Astrocyte of the hippocampus (primary cell): ENCODE data around the gene KCNIP3.
"Not testable (repeated sequence)": the region's sequence is repeated elsewhere in the genome, so short reads cannot be mapped to it uniquely, and the experiment has no call there.

Experiments used
- DNase-seq: peaks from one replicate; pipeline ENCODE4 v3.0.0; 2011; ENCODE audit warnings: low read depth, low spot score

Gene KCNIP3

DNA sequence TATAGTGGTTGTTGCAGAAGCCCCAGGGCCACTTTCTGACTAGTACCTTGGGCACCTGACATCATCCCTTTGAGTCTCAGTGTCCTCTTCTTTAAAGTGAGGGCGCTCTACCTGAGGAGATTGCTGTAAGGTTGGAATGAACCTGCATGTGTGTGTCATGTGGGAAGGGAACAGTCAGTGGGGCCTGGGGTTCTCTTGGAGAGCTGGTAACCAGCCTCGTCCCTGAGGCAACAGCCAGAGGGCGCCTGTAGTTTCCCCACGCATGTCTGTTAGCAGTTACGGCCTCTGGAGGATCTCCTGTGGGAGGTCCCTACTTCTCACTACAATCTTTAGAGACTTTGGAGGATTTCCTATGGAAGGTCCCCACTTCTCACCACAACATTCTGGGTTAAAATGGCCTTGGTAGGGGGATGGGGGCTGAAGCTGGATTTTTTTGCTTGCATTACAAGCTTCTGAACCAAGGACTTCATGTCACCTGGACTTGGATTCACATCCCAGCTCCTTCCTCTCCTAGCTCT, 106.1 kb downstream of the KCNIP3 start:
- peak; percentile 41 for DNase-seq

DNA sequence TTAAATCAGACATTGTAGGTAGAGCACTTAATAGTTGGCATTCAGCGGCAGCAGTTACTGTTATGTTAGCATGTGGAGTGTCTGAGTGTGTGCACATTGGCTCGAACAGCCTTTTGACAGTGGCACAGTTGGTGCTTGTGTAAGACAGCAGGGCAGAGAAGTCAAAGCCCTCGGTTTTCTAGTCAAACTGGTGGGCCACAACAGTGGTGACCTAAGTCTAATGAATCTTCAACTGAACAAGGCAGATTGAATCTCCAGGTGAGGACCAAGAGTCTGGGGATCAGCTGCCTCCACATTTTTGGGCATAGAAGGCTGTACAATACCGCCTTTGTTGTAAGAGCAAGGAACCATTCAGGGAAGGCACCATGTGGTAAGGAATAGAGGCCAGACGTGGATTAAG, 106.7 kb downstream of the KCNIP3 start:
- not testable (repeated sequence) for DNase-seq

DNA sequence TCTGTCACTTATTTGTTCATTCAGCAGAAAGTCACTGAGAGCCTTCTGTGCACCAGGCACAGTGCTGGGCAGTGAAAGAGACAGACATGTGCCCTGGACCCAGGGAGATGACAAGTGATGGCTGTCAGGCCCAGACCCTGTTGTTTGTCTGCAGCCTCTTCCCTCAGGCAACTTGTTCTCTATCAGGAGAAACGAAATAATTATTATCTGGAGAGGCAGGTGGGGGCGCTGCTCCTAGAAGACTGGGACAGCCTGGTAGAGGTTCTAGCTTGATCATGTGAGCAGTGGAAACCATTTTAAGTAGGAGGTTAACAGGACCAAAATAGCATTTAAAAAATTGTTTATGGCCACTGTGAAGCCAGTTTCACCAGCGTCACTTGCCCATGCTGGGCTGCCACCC, 107.5 kb downstream of the KCNIP3 start:
- DNase-seq: not testable (repeated sequence)

DNA sequence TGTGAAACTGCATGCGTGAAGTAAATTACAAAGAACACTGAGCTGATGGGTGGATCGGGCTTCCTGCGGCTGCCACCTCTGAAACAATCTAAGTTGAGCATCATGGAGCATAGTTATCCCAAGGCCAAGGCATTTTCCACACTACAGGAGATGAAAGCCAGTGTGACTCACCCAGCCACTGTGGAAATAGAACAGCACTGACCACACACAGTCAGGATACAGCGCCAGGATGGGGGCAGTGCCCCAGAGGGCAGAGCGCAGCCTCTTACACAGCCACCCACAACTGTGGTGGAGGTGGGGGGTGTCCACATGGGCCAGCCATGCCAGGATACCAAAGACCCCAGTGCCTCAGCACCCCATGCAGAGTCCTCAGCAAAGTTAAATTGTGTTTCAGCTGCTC, 114.1 kb downstream of the KCNIP3 start:
- DNase-seq: peak; percentile 89

DNA sequence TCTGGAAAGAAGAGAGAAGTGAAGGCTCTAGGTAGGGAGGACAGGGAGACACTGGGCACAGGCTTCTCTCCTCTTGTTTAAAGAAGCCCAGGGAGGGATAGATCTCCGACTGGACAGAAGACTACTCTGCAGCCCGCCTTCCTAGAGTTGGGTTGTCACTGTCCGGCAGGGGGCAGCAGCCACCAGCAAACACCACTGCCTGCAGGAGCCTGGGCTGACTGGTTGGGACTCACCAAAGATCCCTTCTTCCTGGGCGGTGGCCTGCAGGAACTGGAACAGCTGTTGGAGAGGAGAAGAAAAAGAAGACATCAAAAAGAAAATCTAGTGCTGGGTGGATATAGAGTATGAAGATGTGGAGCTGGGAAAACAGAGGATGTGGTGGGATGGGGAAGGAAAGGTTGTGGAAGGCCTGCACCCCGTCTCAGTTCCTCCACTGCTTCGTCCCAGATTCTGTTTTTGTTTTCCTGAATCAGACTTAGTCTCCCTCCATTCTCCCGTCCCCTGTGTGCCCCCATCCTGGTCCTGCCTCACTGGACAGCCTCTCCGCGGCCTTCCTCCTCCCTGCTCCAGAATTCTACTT, 117.0 kb downstream of the KCNIP3 start:
- DNase-seq: peak; percentile 88

DNA sequence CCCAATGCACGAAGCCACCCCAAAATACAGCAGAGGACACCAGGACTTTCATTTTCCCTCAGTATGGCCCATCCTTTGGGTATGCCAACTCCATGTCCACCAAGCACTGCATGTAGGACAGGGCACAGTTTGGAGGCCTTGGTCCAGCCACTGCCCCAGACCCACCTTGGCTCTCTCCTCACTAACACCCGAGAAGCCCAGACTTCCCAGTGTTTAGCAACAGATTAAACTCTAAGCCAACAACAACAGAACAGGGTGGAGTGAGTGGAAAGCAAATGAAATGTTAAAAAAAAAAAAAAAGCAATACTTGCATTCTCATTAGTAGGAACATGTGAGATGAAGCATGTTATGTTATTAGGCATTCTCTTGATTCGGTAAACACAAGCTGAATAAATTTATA, 118.0 kb downstream of the KCNIP3 start:
- not testable (repeated sequence) for DNase-seq

DNA sequence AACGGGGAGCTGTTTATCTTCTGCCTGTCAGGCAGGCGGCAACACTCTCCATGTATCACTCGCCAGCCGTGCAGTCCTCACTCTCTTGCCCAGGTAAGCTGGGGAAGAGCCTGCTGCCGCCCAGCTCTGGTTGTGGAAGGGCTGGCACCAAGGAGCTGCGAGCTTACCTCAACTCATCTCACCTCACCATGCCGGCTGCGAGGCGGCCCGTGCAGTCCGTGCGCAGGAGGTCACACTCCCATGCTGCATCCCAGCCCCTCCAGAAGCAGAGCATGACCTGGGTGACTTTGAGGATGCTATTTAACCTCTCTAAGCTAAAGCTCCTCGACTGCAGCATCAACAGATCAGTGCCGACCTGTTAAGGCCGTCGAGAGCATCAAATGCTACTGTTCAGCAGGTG, 118.4 kb downstream of the KCNIP3 start:
- not testable (repeated sequence) for DNase-seq

DNA sequence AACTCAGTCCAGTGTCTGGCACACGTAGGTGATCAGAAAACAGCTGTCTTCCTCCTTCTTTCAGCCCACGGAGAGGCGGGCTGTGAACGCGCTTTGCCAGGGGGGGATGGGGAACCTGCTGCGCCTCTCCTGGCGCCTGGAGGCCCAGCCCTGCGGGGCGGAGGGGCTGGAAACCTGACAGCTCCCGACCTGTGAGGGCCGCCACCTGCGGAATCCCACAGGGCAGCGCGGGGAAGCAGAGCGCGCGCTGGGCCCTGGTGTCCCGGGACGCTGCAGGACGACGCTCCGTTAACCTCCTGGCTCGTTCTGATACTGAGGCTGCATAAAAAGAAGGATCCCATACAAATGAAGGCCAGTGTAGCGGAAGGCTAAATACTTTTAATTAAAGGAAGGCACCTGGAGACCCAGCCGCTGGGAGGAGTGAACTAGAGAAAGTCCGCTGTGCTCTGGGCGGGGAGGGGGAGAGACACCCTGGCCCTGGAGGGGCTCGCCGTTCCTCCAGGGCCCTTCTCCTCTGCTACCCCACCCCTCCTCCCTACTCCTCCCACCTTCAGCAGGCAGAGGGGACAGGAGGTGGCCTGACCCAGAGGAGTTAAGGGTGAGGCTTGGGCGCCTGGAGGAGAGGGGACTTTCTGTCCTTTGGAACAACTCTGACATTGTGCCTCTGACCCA, 130.2 kb downstream of the KCNIP3 start:
- not testable (repeated sequence) for DNase-seq

DNA sequence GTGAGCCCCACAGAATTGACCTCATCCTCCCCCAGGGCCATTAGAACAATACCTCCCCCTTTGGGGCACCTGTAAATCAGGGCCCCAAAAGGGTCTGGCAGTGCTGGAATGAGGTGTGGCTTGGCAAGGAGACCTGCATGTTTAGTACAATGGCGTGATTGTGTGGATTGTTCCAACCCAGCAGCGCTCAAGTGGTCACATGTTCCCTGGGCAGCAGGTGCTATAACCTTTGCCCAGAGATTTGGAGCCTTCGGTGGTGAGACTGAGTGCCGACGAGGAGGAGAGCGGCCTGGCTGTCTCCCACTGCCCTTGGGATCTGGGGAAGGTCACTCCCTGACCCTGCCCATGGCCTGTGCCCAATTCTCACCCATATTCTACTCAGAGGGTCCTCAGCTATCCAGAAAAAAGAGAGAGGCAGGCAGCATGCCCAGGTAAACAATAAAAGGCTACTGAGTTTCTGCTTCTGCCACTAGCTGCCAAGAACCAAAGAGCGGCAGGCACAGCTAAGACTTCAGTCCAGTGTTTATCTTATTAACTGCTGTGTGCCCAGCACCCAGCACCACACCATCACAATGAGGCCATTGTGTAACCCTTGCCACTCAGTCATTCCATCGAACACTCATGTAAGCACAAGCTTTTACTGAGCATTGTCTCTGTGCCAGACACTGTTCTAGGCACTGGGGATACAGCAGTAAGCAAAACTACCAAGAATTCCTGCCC, 132.8 kb downstream of the KCNIP3 start:
- DNase-seq: not testable (repeated sequence)

DNA sequence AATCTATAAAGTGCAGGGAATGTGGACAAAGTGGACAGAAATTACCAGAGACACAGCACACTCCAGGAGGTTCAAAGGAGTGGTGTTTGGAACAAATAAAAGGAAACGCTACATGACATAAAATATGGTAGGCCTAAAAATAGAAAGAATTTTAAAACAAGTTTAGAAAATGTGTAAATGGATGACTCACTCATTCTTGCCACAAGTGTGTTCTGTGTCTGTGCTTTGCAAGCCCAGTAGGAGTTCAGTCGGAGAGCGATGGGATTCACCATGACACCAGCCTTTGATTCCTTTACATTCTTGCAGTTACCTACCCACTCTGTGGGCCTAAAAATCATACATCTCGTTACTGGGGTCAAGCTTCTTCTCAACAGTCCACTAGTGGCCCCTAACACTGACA, 136.2 kb downstream of the KCNIP3 start:
- not testable (repeated sequence) for DNase-seq

DNA sequence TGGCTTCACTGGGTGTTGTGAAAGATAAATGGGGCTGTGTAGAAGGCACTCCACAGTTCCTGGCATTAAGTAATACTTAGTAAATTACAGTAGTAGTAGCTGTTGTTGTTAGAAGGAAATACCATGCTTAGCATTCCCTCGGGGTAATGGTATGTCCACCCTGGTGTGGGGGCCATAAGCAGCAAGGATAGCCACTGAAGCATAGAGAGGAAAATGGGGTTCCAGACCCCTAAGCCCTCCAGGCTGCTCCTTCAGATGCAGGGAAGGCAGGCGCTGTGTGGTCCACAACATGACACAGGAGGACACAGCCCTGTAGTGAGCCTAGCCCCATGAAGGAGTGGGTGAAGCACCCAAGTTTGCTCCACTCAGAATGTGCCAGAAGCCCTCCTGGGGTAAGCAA, 136.8 kb downstream of the KCNIP3 start:
- DNase-seq: peak; percentile 33

DNA sequence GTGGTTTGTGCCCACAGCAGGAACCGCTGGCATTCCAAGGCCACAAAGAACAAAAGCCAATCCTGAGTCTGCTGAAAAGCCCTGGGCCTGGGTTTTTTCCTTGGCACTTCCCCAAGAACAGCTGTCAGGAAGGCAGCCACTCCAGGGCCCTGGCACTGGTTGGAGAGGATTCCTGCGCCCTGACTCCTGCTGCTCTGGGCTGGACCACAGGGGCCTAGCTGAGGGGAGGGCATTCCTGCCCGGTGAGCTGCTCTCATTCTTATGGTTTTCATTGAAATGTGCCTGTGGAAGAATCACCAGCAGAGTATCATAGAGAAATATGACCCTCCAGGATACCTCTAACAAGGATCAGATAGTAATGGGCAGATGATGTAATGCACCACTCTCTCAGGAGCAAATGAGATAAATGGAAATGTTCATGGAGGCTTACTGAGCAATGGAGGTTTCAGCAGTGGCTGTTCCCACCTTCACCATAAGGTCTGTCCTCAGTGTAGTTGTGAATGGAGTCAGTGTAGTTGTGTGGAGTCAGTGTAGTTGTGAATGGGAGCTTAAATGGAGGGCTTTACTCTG, 137.4 kb downstream of the KCNIP3 start:
- peak; percentile 46 for DNase-seq

DNA sequence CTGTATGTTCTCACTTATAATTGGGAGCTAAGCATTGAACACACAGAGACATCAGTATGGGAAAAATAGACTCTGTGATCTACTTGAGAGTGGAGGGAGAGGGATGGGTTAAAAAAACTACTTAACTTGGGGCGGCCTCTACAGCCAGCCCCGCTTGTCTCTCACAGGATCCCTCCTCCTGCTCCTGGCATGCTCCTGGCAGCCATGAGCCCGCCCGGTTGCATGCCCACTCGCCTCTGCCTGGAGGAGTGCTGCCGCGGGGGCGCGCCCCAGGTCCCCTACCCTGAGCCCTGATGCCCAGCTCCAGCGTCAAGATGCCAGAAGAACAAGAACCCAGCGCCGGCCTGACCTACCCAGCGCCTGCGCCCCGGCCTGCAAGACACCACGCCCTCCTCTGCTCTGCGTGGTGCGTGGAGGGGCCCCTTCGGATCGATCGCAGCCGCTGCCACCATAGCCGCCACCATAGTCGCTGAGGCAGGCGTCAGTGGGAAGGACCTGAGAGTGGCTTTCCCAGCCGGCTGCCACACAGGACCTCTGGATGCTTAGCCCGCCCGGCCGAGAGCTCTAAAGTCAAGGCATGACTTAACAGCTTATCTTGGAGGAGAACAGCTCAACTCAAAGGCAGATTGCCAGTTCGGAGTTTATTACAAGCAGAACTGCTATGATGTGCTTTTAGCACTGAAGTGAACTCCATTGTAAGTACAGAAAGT, 138.2 kb downstream of the KCNIP3 start:
- not testable (repeated sequence) for DNase-seq
